ENCODE data around the gene YTHDC2. TPM values are rescaled to one million over a fixed set of nuclear protein-coding genes. Genes with fewer than 3 reads are reported as not detected.

The YTHDC2 gene
- total RNA-seq, 1 donor from 2014 or later, result 28.6 TPM

- Mint-ChIP-seq H3K4me1 (ENCODE audit: unreplicated experiment) (peaks cover 12% of the 10 kb centered on the region), H3K4me3 (ENCODE audit: unreplicated experiment) (no peak overlapping the region), H3K27me3 (ENCODE audit: unreplicated experiment) (no peaks in the 10 kb centered on the region), H3K36me3 (ENCODE audit: low read depth, unreplicated experiment) (peaks cover 23% of the 10 kb centered on the region), H3K9me3 (ENCODE audit: unreplicated experiment) (no peaks in the 10 kb centered on the region), H3K27ac (ENCODE audit: unreplicated experiment) (no peak overlapping the region)
- TF ChIP-seq CTCF (IDR thresholded peaks at IDR 0.05; ENCODE audit: unreplicated experiment), result no peak
- no peak for DNase-seq (ENCODE audit: low spot score)
These were observed 24.8 kb downstream of the YTHDC2 start for GRCh38 chr5:113538313-113538712.

GRCh38 chr5:113546703-113547183, 33.2 kb downstream of the YTHDC2 start:
- H3K27ac Mint-ChIP-seq (ENCODE audit: unreplicated experiment), result no peak overlapping the region
- no peaks in the 10 kb centered on the region for H3K4me1 Mint-ChIP-seq (ENCODE audit: unreplicated experiment)
- TF ChIP-seq CTCF (IDR thresholded peaks at IDR 0.05; ENCODE audit: unreplicated experiment), result no peak
- H3K27me3 Mint-ChIP-seq (ENCODE audit: unreplicated experiment), result no peaks in the 10 kb centered on the region
- no peak for DNase-seq (ENCODE audit: low spot score)
- H3K9me3 Mint-ChIP-seq (ENCODE audit: unreplicated experiment), result no peaks in the 10 kb centered on the region
- H3K4me3 Mint-ChIP-seq (ENCODE audit: unreplicated experiment), result no peak overlapping the region
- peaks cover 6% of the 10 kb centered on the region for H3K36me3 Mint-ChIP-seq (ENCODE audit: low read depth, unreplicated experiment)

DNA sequence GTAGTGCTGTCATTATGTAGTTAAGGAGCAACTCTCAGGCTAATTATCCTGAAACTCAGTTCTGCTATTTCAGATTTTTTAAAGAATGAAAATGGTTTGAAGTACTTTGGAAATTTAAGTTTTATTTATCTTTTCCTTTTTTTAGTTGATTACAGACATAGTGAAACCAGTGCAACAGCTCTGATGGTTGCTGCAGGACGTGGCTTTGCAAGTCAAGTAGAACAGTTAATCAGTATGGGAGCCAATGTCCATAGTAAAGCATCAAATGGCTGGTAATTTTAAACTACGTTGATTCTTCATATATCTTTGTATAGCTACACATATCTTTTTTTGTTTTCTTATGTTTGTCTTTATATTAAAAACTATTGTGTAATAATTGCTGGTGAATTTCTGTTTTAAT, 34.9 kb downstream of the YTHDC2 start:
- H3K27ac Mint-ChIP-seq (ENCODE audit: unreplicated experiment), result no peak overlapping the region
- H3K36me3 Mint-ChIP-seq (ENCODE audit: low read depth, unreplicated experiment), result peaks cover 8% of the 10 kb centered on the region
- no peaks in the 10 kb centered on the region for H3K4me1 Mint-ChIP-seq (ENCODE audit: unreplicated experiment)
- no peaks in the 10 kb centered on the region for H3K9me3 Mint-ChIP-seq (ENCODE audit: unreplicated experiment)
- no peak overlapping the region for H3K4me3 Mint-ChIP-seq (ENCODE audit: unreplicated experiment)
- H3K27me3 Mint-ChIP-seq (ENCODE audit: unreplicated experiment), result no peaks in the 10 kb centered on the region
- no peak for TF ChIP-seq CTCF (IDR thresholded peaks at IDR 0.05; ENCODE audit: unreplicated experiment)
- no peak for DNase-seq (ENCODE audit: low spot score)

DNA sequence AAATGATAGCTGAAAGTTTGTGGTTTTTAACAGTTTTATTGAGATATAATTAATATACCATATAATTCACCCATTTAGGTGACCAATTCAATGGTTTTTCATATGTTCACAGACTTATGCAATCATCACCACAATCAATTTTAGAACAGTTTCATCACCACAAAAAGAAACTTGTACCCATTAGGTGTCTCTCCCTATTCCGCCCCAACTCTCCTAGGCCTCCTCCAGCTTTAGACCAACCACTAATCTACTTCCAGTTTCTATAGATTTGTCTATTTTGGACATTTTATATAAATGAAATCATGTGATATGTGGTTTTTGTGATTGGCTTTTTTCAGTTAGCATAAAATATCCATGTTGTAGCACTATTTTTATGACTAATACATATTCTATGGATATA, 38.6 kb downstream of the YTHDC2 start:
- TF ChIP-seq CTCF (IDR thresholded peaks at IDR 0.05; ENCODE audit: unreplicated experiment), result no peak
- no peak overlapping the region for H3K4me3 Mint-ChIP-seq (ENCODE audit: unreplicated experiment)
- DNase-seq (ENCODE audit: low spot score), result no peak
- H3K4me1 Mint-ChIP-seq (ENCODE audit: unreplicated experiment), result peaks cover 4% of the 10 kb centered on the region
- H3K9me3 Mint-ChIP-seq (ENCODE audit: unreplicated experiment), result no peaks in the 10 kb centered on the region
- no peaks in the 10 kb centered on the region for H3K27me3 Mint-ChIP-seq (ENCODE audit: unreplicated experiment)
- no peak overlapping the region for H3K27ac Mint-ChIP-seq (ENCODE audit: unreplicated experiment)
- peaks cover 4% of the 10 kb centered on the region for H3K36me3 Mint-ChIP-seq (ENCODE audit: low read depth, unreplicated experiment)

GRCh38 chr5:113552620-113553019, 39.1 kb downstream of the YTHDC2 start:
- H3K27me3 Mint-ChIP-seq (ENCODE audit: unreplicated experiment), result no peaks in the 10 kb centered on the region
- no peak overlapping the region for H3K4me3 Mint-ChIP-seq (ENCODE audit: unreplicated experiment)
- H3K36me3 Mint-ChIP-seq (ENCODE audit: low read depth, unreplicated experiment), result peaks cover 4% of the 10 kb centered on the region
- H3K9me3 Mint-ChIP-seq (ENCODE audit: unreplicated experiment), result no peaks in the 10 kb centered on the region
- no peak overlapping the region for H3K27ac Mint-ChIP-seq (ENCODE audit: unreplicated experiment)
- H3K4me1 Mint-ChIP-seq (ENCODE audit: unreplicated experiment), result peaks cover 4% of the 10 kb centered on the region
- no peak for TF ChIP-seq CTCF (IDR thresholded peaks at IDR 0.05; ENCODE audit: unreplicated experiment)
- no peak for DNase-seq (ENCODE audit: low spot score)

Data from endothelial cell (in vitro differentiated cells).